ENCODE results near the gene SLC6A17. TPM values are rescaled to one million over a fixed set of nuclear protein-coding genes. Genes with fewer than 3 reads are reported as not detected.

SLC6A17 gene
- total and polyA plus RNA-seq, 2 donors (not counting 1 experiment from before 2014, with no cell fraction given) = not detected

- H3K9ac ChIP-seq (ENCODE audit: low read length) = no peak overlapping the region
- peaks cover 59% of the 10 kb centered on the region for H3K27me3 Mint-ChIP-seq
- intact Hi-C loops (cut with micrococcal nuclease) = no loop called here
- CTCF ChIA-PET = interaction anchor here (1.0 to 1.4 kb wide), 2 partner anchors 8 to 14 kb away, joined by 3 to 4 read pairs; no protein-coding TSS in a partner anchor
- H3K27me3 ChIP-seq (replicated peaks in 1 of 4; ENCODE audit: control extremely low read depth in 1 of 4, control insufficient read depth in 3 of 4, insufficient read depth in 4 of 4, low read length in 3 of 4) = peaks cover 0 to 27% (median 3%) of the 10 kb centered on the region in 4 experiments
- no peaks in the 10 kb centered on the region for H3K4me1 ChIP-seq (ENCODE audit: control insufficient read depth in 2 of 2, insufficient read depth in 2 of 2, low read length in 2 of 2)
- POLR2A ChIA-PET = no interaction called here
- H3K9me3 ChIP-seq (ENCODE audit: control extremely low read depth in 1 of 3, control insufficient read depth in 2 of 3, insufficient read depth in 1 of 3, low read length in 2 of 3) = peaks cover 0 to 16% (median 0%) of the 10 kb centered on the region in 3 donors
- 100% methylated on average over 1 of the region's 3 CpGs for WGBS (ENCODE audit: insufficient coverage)
- DNase-seq (no peak), ATAC-seq (ENCODE audit: low read depth) (no peak)
- H2AFZ ChIP-seq (ENCODE audit: insufficient read depth, low read depth, low read length, poor library complexity, severe bottlenecking) = no peak overlapping the region
- no peaks in the 10 kb centered on the region for H3K36me3 ChIP-seq (replicated peaks in 1 of 2; ENCODE audit: control extremely low read depth in 1 of 2, control insufficient read depth in 1 of 2, extremely low read depth in 1 of 2, insufficient read depth in 2 of 2, low read length in 1 of 2)
- no peak overlapping the region for H3K4me2 ChIP-seq (replicated peaks; ENCODE audit: low read depth, low read length, poor library complexity, severe bottlenecking)
- no peaks in the 10 kb centered on the region for H3K4me1 Mint-ChIP-seq
- H3K27ac ChIP-seq (ENCODE audit: low read length in 2 of 2) = no peak overlapping the region
- H3K4me3 Mint-ChIP-seq = no peak overlapping the region
- H4K20me1 ChIP-seq (ENCODE audit: control insufficient read depth, insufficient read depth, low read length, poor library complexity, severe bottlenecking) = no peaks in the 10 kb centered on the region
- H3K9me3 Mint-ChIP-seq (ENCODE audit: insufficient read depth) = peaks cover 4% of the 10 kb centered on the region
- no peaks in the 10 kb centered on the region for H3K79me2 ChIP-seq (ENCODE audit: control insufficient read depth, insufficient read depth, low read length)
- no peak for TF ChIP-seq CTCF (IDR thresholded peaks at IDR 0.05)
- TF ChIP-seq EZH2 (IDR thresholded peaks at IDR 0.05; ENCODE audit: borderline replicate concordance, insufficient read depth, low read depth, low read length, poor library complexity, severe bottlenecking) = no peak
- H3K4me3 ChIP-seq (ENCODE audit: control extremely low read depth in 1 of 5, extremely low read depth in 1 of 5, insufficient read depth in 1 of 5, low read depth in 2 of 5, low read length in 4 of 5) = no peak overlapping the region
- H3K27ac Mint-ChIP-seq = no peak overlapping the region
These were observed 10.9 kb downstream of the SLC6A17 start for GRCh38 chr1:110161165-110161564.

GRCh38 chr1:110161849-110162248 is 11.6 kb downstream of the SLC6A17 start:
- H3K4me1 ChIP-seq (ENCODE audit: control insufficient read depth in 2 of 2, insufficient read depth in 2 of 2, low read length in 2 of 2) = no peaks in the 10 kb centered on the region
- CTCF ChIA-PET = interaction anchor here (1.0 to 1.4 kb wide), 3 partner anchors 9 to 302 kb away, joined by 3 to 4 read pairs (median 4); no protein-coding TSS in a partner anchor

More at GRCh38 chr1:110161849-110162248, 11.6 kb downstream of the SLC6A17 start:
- Histone ChIP-seq H3K36me3 (replicated peaks in 1 of 2; ENCODE audit: control extremely low read depth in 1 of 2, control insufficient read depth in 1 of 2, extremely low read depth in 1 of 2, insufficient read depth in 2 of 2, low read length in 1 of 2) (no peaks in the 10 kb centered on the region), H3K27me3 (replicated peaks in 1 of 4; ENCODE audit: control extremely low read depth in 1 of 4, control insufficient read depth in 3 of 4, insufficient read depth in 4 of 4, low read length in 3 of 4) (peaks cover 0 to 21% (median 1%) of the 10 kb centered on the region in 4 experiments), H3K9me3 (ENCODE audit: control extremely low read depth in 1 of 3, control insufficient read depth in 2 of 3, insufficient read depth in 1 of 3, low read length in 2 of 3) (peaks cover 0 to 16% (median 0%) of the 10 kb centered on the region in 3 donors), H3K9ac (ENCODE audit: low read length) (no peak overlapping the region), H3K27ac (ENCODE audit: low read length in 2 of 2) (no peak overlapping the region), H3K4me2 (replicated peaks; ENCODE audit: low read depth, low read length, poor library complexity, severe bottlenecking) (no peak overlapping the region), H4K20me1 (ENCODE audit: control insufficient read depth, insufficient read depth, low read length, poor library complexity, severe bottlenecking) (no peaks in the 10 kb centered on the region), H3K79me2 (ENCODE audit: control insufficient read depth, insufficient read depth, low read length) (no peaks in the 10 kb centered on the region), H3K4me3 (ENCODE audit: control extremely low read depth in 1 of 5, extremely low read depth in 1 of 5, insufficient read depth in 1 of 5, low read depth in 2 of 5, low read length in 4 of 5) (no peak overlapping the region), H2AFZ (ENCODE audit: insufficient read depth, low read depth, low read length, poor library complexity, severe bottlenecking) (no peak overlapping the region)
- DNase-seq = no peak
- Mint-ChIP-seq H3K9me3 (ENCODE audit: insufficient read depth) (no peaks in the 10 kb centered on the region), H3K27ac (no peak overlapping the region), H3K4me1 (no peaks in the 10 kb centered on the region), H3K27me3 (peaks cover 52% of the 10 kb centered on the region), H3K4me3 (no peak overlapping the region)
- POLR2A ChIA-PET = no interaction called here
- TF ChIP-seq CTCF (IDR thresholded peaks at IDR 0.05) (no peak), EZH2 (IDR thresholded peaks at IDR 0.05; ENCODE audit: borderline replicate concordance, insufficient read depth, low read depth, low read length, poor library complexity, severe bottlenecking) (no peak)
- intact Hi-C loops (cut with micrococcal nuclease) = no loop called here
- no peak for ATAC-seq (ENCODE audit: low read depth)
- WGBS (ENCODE audit: insufficient coverage) = 92% methylated on average over 8 of the region's 11 CpGs
